Immature natural killer cell (primary cell): ENCODE data around the gene GFOD1. TPM values are rescaled to one million over a fixed set of nuclear protein-coding genes. Genes with fewer than 3 reads are reported as not detected.
"Not testable (repeated sequence)": the region's sequence is repeated elsewhere in the genome, so short reads cannot be mapped to it uniquely, and the experiment has no call there.

Source experiments
- DNase-seq, 3 donors: peaks; one replicate each; pipeline ENCODE4 v3.0.0; 2022; ENCODE audit warnings: mixed read lengths in 1 of 3
- H3K27ac Mint-ChIP-seq, 6 donors: one replicate each; pipeline ENCODE4 v1.8.0; 2020; ENCODE audit warnings: mixed read lengths in 6 of 6, mild to moderate bottlenecking in 5 of 6, inconsistent platforms in 4 of 6, moderate library complexity in 3 of 6
- H3K27me3 Mint-ChIP-seq, 3 donors: one replicate each; pipeline ENCODE4 v1.8.0; 2020 to 2021; ENCODE audit warnings: low read depth in 3 of 3, mild to moderate bottlenecking in 3 of 3, mixed read lengths in 3 of 3, moderate library complexity in 3 of 3, inconsistent platforms in 1 of 3
- H3K36me3 Mint-ChIP-seq, 3 donors: one replicate each; pipeline ENCODE4 v1.8.0; 2020; ENCODE audit warnings: mixed read lengths in 3 of 3, inconsistent platforms in 2 of 3, mild to moderate bottlenecking in 2 of 3
- H3K4me1 Mint-ChIP-seq, 2 donors: one replicate each; pipeline ENCODE4 v1.8.0; 2020; ENCODE audit warnings: inconsistent platforms in 2 of 2, mild to moderate bottlenecking in 2 of 2, mixed read lengths in 2 of 2, moderate library complexity in 1 of 2
- H3K4me3 Mint-ChIP-seq, 5 donors: one replicate each; pipeline ENCODE4 v1.8.0; 2020; ENCODE audit warnings: mild to moderate bottlenecking in 5 of 5, mixed read lengths in 5 of 5, inconsistent platforms in 3 of 5, moderate library complexity in 3 of 5
- H3K9me3 Mint-ChIP-seq, 6 donors: one replicate each; pipeline ENCODE4 v1.8.0; 2020; ENCODE audit warnings: mild to moderate bottlenecking in 6 of 6, mixed read lengths in 6 of 6, inconsistent platforms in 4 of 6, moderate library complexity in 3 of 6
- polyA plus RNA-seq, 3 donors: library from polyadenylated mRNA; unstranded; fragments of 300-500 nt; fragmentation: Illumina TruSeq; gene quantifications; one replicate each; pipeline ENCODE4 v1.2.3, GENCODE V29; 2021

Gene GFOD1
- polyA plus RNA-seq, 3 donors from 2014 or later, result 22.5 to 68.8 (median 49.3) TPM

GRCh38 chr6:13462458-13463327 lies 24.7 kb downstream of the GFOD1 start:
- peak overlapping the region; percentile 15 to 70 (median 65) for H3K4me3 Mint-ChIP-seq
- H3K9me3 Mint-ChIP-seq, result no peaks in the 10 kb centered on the region
- no peak for DNase-seq
- peaks cover 94 to 100% of the 10 kb centered on the region in 2 donors for H3K4me1 Mint-ChIP-seq
- H3K27ac Mint-ChIP-seq, result peak overlapping the region; percentile 78 to 100 (median 84)
- H3K27me3 Mint-ChIP-seq, result peaks cover 0 to 1% (median 0%) of the 10 kb centered on the region in 3 donors
- peaks cover 0 to 16% (median 16%) of the 10 kb centered on the region in 3 donors for H3K36me3 Mint-ChIP-seq

- Mint-ChIP-seq H3K9me3 (no peaks in the 10 kb centered on the region), H3K27me3 (peaks cover 0 to 1% (median 0%) of the 10 kb centered on the region in 3 donors), H3K36me3 (peaks cover 0 to 16% (median 16%) of the 10 kb centered on the region in 3 donors), H3K27ac (peak overlapping the region; percentile 78 to 100 (median 84)), H3K4me3 (peak overlapping the region; percentile 9 to 70 (median 65)), H3K4me1 (peaks cover 94 to 100% of the 10 kb centered on the region in 2 donors)
- no peak for DNase-seq
Measured at GRCh38 chr6:13461805-13462204, 25.6 kb downstream of the GFOD1 start.

GRCh38 chr6:13461307-13461706 lies 26.1 kb downstream of the GFOD1 start:
- no peak for DNase-seq
- H3K4me1 Mint-ChIP-seq, result peaks cover 94 to 100% of the 10 kb centered on the region in 2 donors
- H3K9me3 Mint-ChIP-seq, result no peaks in the 10 kb centered on the region
- peak overlapping the region; percentile 78 to 100 (median 84) for H3K27ac Mint-ChIP-seq
- peaks cover 0 to 1% (median 0%) of the 10 kb centered on the region in 3 donors for H3K27me3 Mint-ChIP-seq
- H3K36me3 Mint-ChIP-seq, result peaks cover 0 to 16% (median 16%) of the 10 kb centered on the region in 3 donors
- peak overlapping the region; percentile 9 to 70 (median 65) for H3K4me3 Mint-ChIP-seq

GRCh38 chr6:13460289-13460688 lies 27.1 kb downstream of the GFOD1 start:
- peaks cover 94 to 100% of the 10 kb centered on the region in 2 donors for H3K4me1 Mint-ChIP-seq
- not testable (repeated sequence) for H3K9me3 Mint-ChIP-seq

GRCh38 chr6:13457577-13457976 lies 29.8 kb downstream of the GFOD1 start:
- H3K27ac Mint-ChIP-seq, result peak overlapping the region; percentile 90 to 100 (median 98)
- no peak for DNase-seq
- H3K4me3 Mint-ChIP-seq, result peak overlapping the region in 4 of 5 donors; percentile 44 to 72 (median 59)
- H3K4me1 Mint-ChIP-seq, result peaks cover 98 to 100% of the 10 kb centered on the region in 2 donors
- H3K9me3 Mint-ChIP-seq, result no peaks in the 10 kb centered on the region
- peaks cover 2 to 18% (median 7%) of the 10 kb centered on the region in 3 donors for H3K27me3 Mint-ChIP-seq
- H3K36me3 Mint-ChIP-seq, result peaks cover 0 to 17% (median 15%) of the 10 kb centered on the region in 3 donors

More at GRCh38 chr6:13460289-13460688, 27.1 kb downstream of the GFOD1 start:
- not testable (repeated sequence) for DNase-seq, H3K4me3 Mint-ChIP-seq, H3K27me3 Mint-ChIP-seq
- Mint-ChIP-seq H3K27ac (peak overlapping the region; percentile 49 to 100 (median 97)), H3K36me3 (peaks cover 0 to 16% (median 16%) of the 10 kb centered on the region in 3 donors)

- Mint-ChIP-seq H3K4me3 (peak overlapping the region; percentile 66 to 86 (median 79)), H3K9me3 (no peaks in the 10 kb centered on the region), H3K4me1 (peaks cover 96 to 100% of the 10 kb centered on the region in 2 donors), H3K27me3 (peaks cover 2 to 18% (median 7%) of the 10 kb centered on the region in 3 donors), H3K36me3 (peaks cover 5 to 29% (median 22%) of the 10 kb centered on the region in 3 donors), H3K27ac (peak overlapping the region; percentile 97 to 100 (median 98))
- no peak for DNase-seq
Measured at GRCh38 chr6:13455552-13455966, 31.8 kb downstream of the GFOD1 start.

GRCh38 chr6:13454286-13455221 lies 32.8 kb downstream of the GFOD1 start:
- Mint-ChIP-seq H3K4me3 (peak overlapping the region; percentile 66 to 86 (median 79)), H3K36me3 (peaks cover 13 to 32% (median 24%) of the 10 kb centered on the region in 3 donors), H3K27me3 (peaks cover 2 to 19% (median 7%) of the 10 kb centered on the region in 3 donors), H3K4me1 (peaks cover 95 to 100% of the 10 kb centered on the region in 2 donors), H3K9me3 (no peaks in the 10 kb centered on the region), H3K27ac (peak overlapping the region; percentile 97 to 100 (median 98))
- peak; percentile 87 to 89 (median 87) for DNase-seq

GRCh38 chr6:13453771-13454251 lies 33.6 kb downstream of the GFOD1 start:
- peak in 2 of 3 donors; percentile 47 to 51 for DNase-seq
- Mint-ChIP-seq H3K4me3 (peak overlapping the region; percentile 66 to 86 (median 79)), H3K27ac (peak overlapping the region; percentile 97 to 100 (median 98)), H3K27me3 (peaks cover 2 to 19% (median 7%) of the 10 kb centered on the region in 3 donors), H3K36me3 (peaks cover 14 to 29% (median 20%) of the 10 kb centered on the region in 3 donors), H3K9me3 (no peaks in the 10 kb centered on the region), H3K4me1 (peaks cover 95 to 100% of the 10 kb centered on the region in 2 donors)

- H3K4me1 Mint-ChIP-seq, result peaks cover 95 to 100% of the 10 kb centered on the region in 2 donors
- no peaks in the 10 kb centered on the region for H3K9me3 Mint-ChIP-seq
- H3K27me3 Mint-ChIP-seq, result peaks cover 2 to 19% (median 7%) of the 10 kb centered on the region in 3 donors
- H3K36me3 Mint-ChIP-seq, result peaks cover 14 to 29% (median 20%) of the 10 kb centered on the region in 3 donors
- peak overlapping the region in 3 of 5 donors; percentile 37 to 66 (median 59) for H3K4me3 Mint-ChIP-seq
- peak overlapping the region; percentile 97 to 100 (median 98) for H3K27ac Mint-ChIP-seq
- DNase-seq, result no peak
Measured at GRCh38 chr6:13453153-13453552, 34.2 kb downstream of the GFOD1 start.

GRCh38 chr6:13452346-13453117 lies 34.9 kb downstream of the GFOD1 start:
- DNase-seq, result no peak
- Mint-ChIP-seq H3K4me1 (peaks cover 95 to 100% of the 10 kb centered on the region in 2 donors), H3K36me3 (peaks cover 14 to 29% (median 20%) of the 10 kb centered on the region in 3 donors), H3K4me3 (peak overlapping the region in 1 of 5 donors; percentile 35), H3K9me3 (no peaks in the 10 kb centered on the region), H3K27me3 (peaks cover 2 to 19% (median 7%) of the 10 kb centered on the region in 3 donors), H3K27ac (peak overlapping the region; percentile 97 to 100 (median 98))

- Mint-ChIP-seq H3K4me1 (peaks cover 95 to 100% of the 10 kb centered on the region in 2 donors), H3K27me3 (peaks cover 2 to 19% (median 7%) of the 10 kb centered on the region in 3 donors), H3K9me3 (no peaks in the 10 kb centered on the region), H3K4me3 (no peak overlapping the region), H3K36me3 (peaks cover 14 to 29% (median 20%) of the 10 kb centered on the region in 3 donors), H3K27ac (peak overlapping the region; percentile 67 to 100 (median 98))
- DNase-seq, result no peak
Measured at GRCh38 chr6:13451181-13451895, 36.1 kb downstream of the GFOD1 start.

- DNase-seq, result no peak
- H3K27ac Mint-ChIP-seq, result peak overlapping the region in 5 of 6 donors; percentile 88 to 97 (median 97)
Measured at GRCh38 chr6:13450628-13451027, 36.8 kb downstream of the GFOD1 start.

More at GRCh38 chr6:13450628-13451027, 36.8 kb downstream of the GFOD1 start:
- H3K4me3 Mint-ChIP-seq, result no peak overlapping the region
- no peaks in the 10 kb centered on the region for H3K9me3 Mint-ChIP-seq
- H3K4me1 Mint-ChIP-seq, result peaks cover 95 to 100% of the 10 kb centered on the region in 2 donors
- H3K27me3 Mint-ChIP-seq, result peaks cover 2 to 18% (median 7%) of the 10 kb centered on the region in 3 donors
- H3K36me3 Mint-ChIP-seq, result peaks cover 14 to 29% (median 20%) of the 10 kb centered on the region in 3 donors
